ENCODE results near the gene DUSP23. TPM values are rescaled to one million over a fixed set of nuclear protein-coding genes. Genes with fewer than 3 reads are reported as not detected.
A peak's percentile ranks its signal among the peaks of the same experiment; 100 is the strongest.

Gene DUSP23
- total and polyA plus RNA-seq, 10 of the 15 experiments (the other 5 are each of a cell fraction or from before 2014, with no cell fraction given): 1.1 to 6.9 (median 4.1) TPM; not detected in 1

GRCh38 chr1:159800177-159800930 lies 19.6 kb downstream of the DUSP23 start (continued):
- TF ChIP-seq, protein P1, sequence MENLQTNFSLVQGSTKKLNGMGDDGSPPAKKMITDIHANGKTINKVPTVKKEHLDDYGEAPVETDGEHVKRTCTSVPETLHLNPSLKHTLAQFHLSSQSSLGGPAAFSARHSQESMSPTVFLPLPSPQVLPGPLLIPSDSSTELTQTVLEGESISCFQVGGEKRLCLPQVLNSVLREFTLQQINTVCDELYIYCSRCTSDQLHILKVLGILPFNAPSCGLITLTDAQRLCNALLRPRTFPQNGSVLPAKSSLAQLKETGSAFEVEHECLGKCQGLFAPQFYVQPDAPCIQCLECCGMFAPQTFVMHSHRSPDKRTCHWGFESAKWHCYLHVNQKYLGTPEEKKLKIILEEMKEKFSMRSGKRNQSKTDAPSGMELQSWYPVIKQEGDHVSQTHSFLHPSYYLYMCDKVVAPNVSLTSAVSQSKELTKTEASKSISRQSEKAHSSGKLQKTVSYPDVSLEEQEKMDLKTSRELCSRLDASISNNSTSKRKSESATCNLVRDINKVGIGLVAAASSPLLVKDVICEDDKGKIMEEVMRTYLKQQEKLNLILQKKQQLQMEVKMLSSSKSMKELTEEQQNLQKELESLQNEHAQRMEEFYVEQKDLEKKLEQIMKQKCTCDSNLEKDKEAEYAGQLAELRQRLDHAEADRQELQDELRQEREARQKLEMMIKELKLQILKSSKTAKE (IDR thresholded peaks at IDR 0.05; ENCODE audit: low read depth, poor library complexity, severe bottlenecking): no peak
- TF ChIP-seq SUPT20H (IDR thresholded peaks at IDR 0.05; ENCODE audit: borderline replicate concordance, control insufficient read depth, low read depth, low read length) (no peak), ZNF274 (IDR thresholded peaks at IDR 0.05; ENCODE audit: insufficient read depth, insufficient read length) (no peak), FOXK2 (IDR thresholded peaks at IDR 0.05) (no peak), HDAC2 (IDR thresholded peaks at IDR 0.05) (no peak), IKZF1 (conservative IDR thresholded peaks at IDR 0.05) (peak; percentile 61), TBL1XR1 (IDR thresholded peaks at IDR 0.05; ENCODE audit: low read depth, low read length) (no peak), TCF7 (IDR thresholded peaks at IDR 0.05; ENCODE audit: borderline replicate concordance) (no peak), MYC (IDR thresholded peaks at IDR 0.05; ENCODE audit: insufficient read depth, insufficient read length, insufficient replicate concordance, low read length, severe bottlenecking) (no peak), DPF2 (IDR thresholded peaks at IDR 0.05) (peak; percentile 68), RCOR1 (conservative IDR thresholded peaks at IDR 0.05; ENCODE audit: low read depth, low read length) (no peak), ZBTB11 (CRISPR knock-in tag; IDR thresholded peaks at IDR 0.05) (no peak), ATF7 (IDR thresholded peaks at IDR 0.05; ENCODE audit: low read depth) (no peak), MLLT1 (IDR thresholded peaks at IDR 0.05) (0 out of 2 replicates have a peak, but pooled peaks have one; percentile 54), MEF2B (IDR thresholded peaks at IDR 0.05; ENCODE audit: partially characterized antibody, poor library complexity, severe bottlenecking) (peak; percentile 61), ZZZ3 (IDR thresholded peaks at IDR 0.05; ENCODE audit: control insufficient read depth, insufficient read length, low read depth) (no peak), BRCA1 (IDR thresholded peaks at IDR 0.05; ENCODE audit: low read depth, low read length) (no peak), YBX1 (IDR thresholded peaks at IDR 0.05) (no peak), MTA2 (IDR thresholded peaks at IDR 0.05; ENCODE audit: low read depth) (peak; percentile 35; the same call in 1 of the 2 replicates), NRF1 (conservative IDR thresholded peaks at IDR 0.05; ENCODE audit: low read depth, low read length) (no peak)

Data from GM12878 (cell line).